H54 (cell line): ENCODE data around the gene MMGT1.
"Not testable (repeated sequence)": the region's sequence is repeated elsewhere in the genome, so short reads cannot be mapped to it uniquely, and the experiment has no call there.

Experiments
- DNase-seq: peaks from one replicate; pipeline ENCODE4 v3.0.0; 2011; ENCODE audit warnings: low spot score, mixed read lengths; ENCODE audit not compliant: insufficient read length
- FAIRE-seq: peaks from 3 replicates; lab custom pipeline; 2011; peaks lifted over from hg19 to GRCh38; lab: Jason Lieb, UNC
- POLR2A ChIP-seq: IDR thresholded peaks from 2 replicates; pipeline ENCODE4 v1.6.1; 2011; ENCODE audit warnings: low read depth, mild to moderate bottlenecking, low read length

Gene MMGT1

DNA sequence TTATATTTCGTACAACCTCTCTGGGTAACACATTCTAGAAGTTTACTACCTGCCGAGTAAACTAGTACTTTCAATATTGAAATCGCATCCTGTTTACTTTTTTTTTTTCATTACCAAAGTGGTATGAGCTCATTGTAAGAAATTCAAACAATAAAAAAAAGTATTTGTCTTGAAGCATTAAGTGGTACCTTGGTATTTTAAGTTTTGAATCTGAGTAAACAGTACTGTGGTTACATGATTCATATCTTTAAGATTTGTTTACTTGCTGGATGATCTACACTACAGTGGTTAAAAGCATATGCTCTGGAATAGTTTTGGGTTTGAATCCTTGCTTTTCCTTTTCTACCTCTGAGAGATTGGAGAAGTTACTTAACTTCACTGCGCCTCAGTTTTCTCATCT lies 3.8 kb upstream of the MMGT1 start:
- peak; percentile 15 for DNase-seq
- FAIRE-seq = no peak
- TF ChIP-seq POLR2A = no peak

GRCh38 chrX:135975421-135975820 lies 1.6 kb upstream of the MMGT1 start:
- FAIRE-seq (no peak), DNase-seq (no peak)
- TF ChIP-seq POLR2A = no peak

GRCh38 chrX:135974279-135974856 lies 580 bp upstream of the MMGT1 start:
- FAIRE-seq (no peak), DNase-seq (peak; percentile 28)
- no peak for TF ChIP-seq POLR2A

DNA sequence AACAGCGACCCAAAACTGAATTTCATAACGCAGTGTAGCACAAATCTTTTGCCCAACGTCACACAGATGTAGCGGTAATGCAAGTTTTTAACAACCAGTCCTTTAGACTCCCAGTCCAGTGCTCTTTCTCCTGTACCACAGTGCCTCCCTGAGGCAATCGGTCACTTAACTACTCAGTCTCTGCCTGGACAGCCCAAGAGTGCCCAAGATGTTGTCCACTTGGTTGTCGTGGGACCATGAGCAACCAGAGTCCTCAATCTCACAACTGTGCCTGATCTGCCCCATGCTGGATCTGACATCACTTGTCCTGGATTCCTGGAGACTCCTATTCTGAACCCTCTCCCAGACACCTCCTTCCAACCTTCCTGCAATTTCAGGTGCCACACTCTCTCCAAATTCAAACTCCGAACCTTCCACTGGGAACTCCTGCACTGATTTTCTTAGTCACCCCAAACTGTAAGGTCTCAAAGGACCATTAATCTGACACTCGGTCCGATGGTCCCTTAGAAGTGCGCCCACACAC lies 702 bp downstream of the MMGT1 start:
- FAIRE-seq = no peak
- no peak for TF ChIP-seq POLR2A
- peak; percentile 16 for DNase-seq

DNA sequence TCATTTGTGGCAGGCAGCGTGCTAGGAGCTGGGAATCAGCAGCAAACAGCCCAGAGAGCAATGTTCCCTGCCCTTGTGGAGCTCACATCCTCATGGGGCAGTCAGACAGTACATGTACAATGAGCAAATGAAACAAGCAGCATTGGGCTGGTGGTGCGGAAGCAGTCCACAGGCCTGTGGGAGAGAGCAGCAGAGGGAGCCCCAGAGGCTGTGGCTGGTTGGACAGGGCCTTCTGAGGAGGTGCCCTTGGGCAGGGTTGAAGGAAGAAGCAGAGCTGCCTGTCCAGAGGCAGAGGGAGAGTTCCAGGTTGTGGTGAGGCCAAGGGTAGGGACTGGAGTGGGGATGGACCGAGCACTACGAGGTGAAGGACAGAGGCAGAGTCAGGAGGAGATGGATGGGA lies 22.5 kb downstream of the MMGT1 start:
- no peak for TF ChIP-seq POLR2A
- DNase-seq (no peak), FAIRE-seq (no peak)

GRCh38 chrX:135944486-135944885 lies 29.3 kb downstream of the MMGT1 start:
- no peak for TF ChIP-seq POLR2A
- FAIRE-seq (no peak), DNase-seq (no peak)

DNA sequence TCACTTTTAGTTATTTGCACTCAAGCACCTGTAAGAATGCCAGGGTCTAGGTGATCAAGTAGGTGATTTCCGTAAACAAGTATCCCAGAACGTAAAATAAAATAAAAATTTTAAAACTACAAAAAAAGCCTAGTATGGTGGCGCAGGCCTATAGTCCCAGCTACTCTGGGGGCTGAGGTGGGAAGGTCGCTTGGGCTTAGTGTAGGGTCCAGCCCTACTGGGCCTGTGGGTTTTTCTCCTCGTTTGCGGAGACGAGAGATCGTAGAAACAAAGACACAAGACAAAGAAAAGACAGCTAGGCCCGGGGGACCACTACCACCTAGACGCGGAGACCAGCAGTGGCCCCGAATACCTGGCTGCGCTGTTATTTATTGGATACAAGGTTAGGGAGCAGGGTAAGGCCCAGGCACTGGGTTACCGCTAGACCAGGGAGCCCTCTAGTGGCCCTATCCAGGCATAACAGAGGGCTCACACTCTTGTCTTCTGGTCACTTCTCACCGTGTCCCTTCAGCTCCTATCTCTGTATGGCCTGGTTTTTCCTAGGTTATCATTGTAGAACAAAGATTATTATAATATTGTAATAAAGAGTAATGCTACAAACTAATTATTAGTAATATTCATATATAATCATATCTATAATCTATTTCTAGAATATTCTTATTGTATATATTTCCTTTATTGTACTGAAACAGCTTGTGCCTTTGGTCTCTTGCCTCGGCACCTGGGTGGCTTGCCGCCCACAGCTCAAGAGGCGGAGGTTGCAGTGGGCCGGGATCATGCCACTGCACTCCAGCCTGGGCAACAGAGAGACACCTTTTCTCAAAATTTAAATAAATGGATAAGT lies 41.9 kb downstream of the MMGT1 start:
- no peak for FAIRE-seq
- no peak for TF ChIP-seq POLR2A
- no peak for DNase-seq

DNA sequence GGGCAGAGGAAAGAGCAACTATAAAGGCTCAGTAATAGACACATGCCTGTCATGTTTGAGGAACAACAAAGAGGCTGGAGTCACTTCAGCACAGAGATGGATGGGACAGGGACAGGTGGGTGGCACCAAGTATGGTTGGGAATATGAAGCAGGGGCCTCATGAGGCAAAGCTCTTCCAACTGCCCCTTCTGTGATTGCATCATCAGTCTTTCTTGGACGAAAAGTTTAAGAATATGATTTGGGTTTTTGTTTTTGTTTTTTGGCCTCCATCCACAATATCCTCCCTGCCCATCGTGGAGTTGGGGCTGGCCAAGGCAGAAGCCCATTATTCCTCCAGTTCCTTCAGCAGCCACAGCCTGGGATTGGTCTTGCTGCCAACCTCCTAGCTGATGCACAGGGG lies 45.9 kb downstream of the MMGT1 start:
- TF ChIP-seq POLR2A = no peak
- FAIRE-seq (no peak), DNase-seq (no peak)

GRCh38 chrX:135923353-135923752 lies 50.4 kb downstream of the MMGT1 start:
- DNase-seq = no peak
- FAIRE-seq = no peak
- no peak for TF ChIP-seq POLR2A

- not testable (repeated sequence) for FAIRE-seq, DNase-seq
Measured at GRCh38 chrX:135920516-135920915, 53.3 kb downstream of the MMGT1 start.

GRCh38 chrX:135914404-135914803 lies 59.4 kb downstream of the MMGT1 start:
- no peak for DNase-seq
- TF ChIP-seq POLR2A = no peak
- no peak for FAIRE-seq
